ENCODE results near the gene SLC24A4.

The SLC24A4 gene

GRCh38 chr14:92481811-92482555 is 159.0 kb downstream of the SLC24A4 start:
- ChIA-PET CTCF (interaction anchor here (1.2 to 2.2 kb wide), 7 partner anchors 11 to 346 kb away, joined by 3 to 6 read pairs (median 4); no protein-coding TSS in a partner anchor), POLR2A (no interaction called here)
- H3K36me3 ChIP-seq (ENCODE audit: control insufficient read depth in 4 of 4, insufficient read depth in 4 of 4, low read length in 3 of 4): no peaks in the 10 kb centered on the region
- H3K4me3 ChIP-seq (ENCODE audit: control insufficient read depth in 1 of 7, extremely low read depth in 1 of 7, insufficient read depth in 4 of 7, low read depth in 2 of 7, low read length in 6 of 7): no peak overlapping the region
- WGBS (ENCODE audit: insufficient coverage): 90% methylated on average over 1 of the region's 1 CpG
- no peaks in the 10 kb centered on the region for H3K4me1 ChIP-seq (ENCODE audit: control extremely low read depth in 1 of 4, control insufficient read depth in 4 of 4, insufficient read depth in 4 of 4, low read length in 3 of 4)
- no peaks in the 10 kb centered on the region for H3K27me3 ChIP-seq (replicated peaks in 2 of 5; ENCODE audit: control insufficient read depth in 4 of 5, insufficient read depth in 5 of 5, low read length in 4 of 5)
- peaks cover 0 to 7% (median 0%) of the 10 kb centered on the region in 5 experiments for H3K9me3 ChIP-seq (ENCODE audit: control extremely low read depth in 1 of 5, control insufficient read depth in 4 of 5, insufficient read depth in 2 of 5, low read depth in 1 of 5, low read length in 4 of 5)
- no peak overlapping the region for H3K27ac ChIP-seq (ENCODE audit: insufficient read depth in 1 of 2, low read depth in 1 of 2, low read length in 2 of 2, poor library complexity in 1 of 2, severe bottlenecking in 2 of 2)
- no peak for DNase-seq

- H3K27me3 ChIP-seq (replicated peaks in 2 of 5; ENCODE audit: control insufficient read depth in 4 of 5, insufficient read depth in 5 of 5, low read length in 4 of 5): no peaks in the 10 kb centered on the region
- H3K27ac ChIP-seq (ENCODE audit: insufficient read depth in 1 of 2, low read depth in 1 of 2, low read length in 2 of 2, poor library complexity in 1 of 2, severe bottlenecking in 2 of 2): no peak overlapping the region
- no peak for DNase-seq
- peaks cover 0 to 7% (median 2%) of the 10 kb centered on the region in 4 experiments for H3K4me1 ChIP-seq (ENCODE audit: control extremely low read depth in 1 of 4, control insufficient read depth in 4 of 4, insufficient read depth in 4 of 4, low read length in 3 of 4)
- POLR2A ChIA-PET: no interaction called here
- H3K36me3 ChIP-seq (ENCODE audit: control insufficient read depth in 4 of 4, insufficient read depth in 4 of 4, low read length in 3 of 4): no peaks in the 10 kb centered on the region
- H3K9me3 ChIP-seq (ENCODE audit: control extremely low read depth in 1 of 5, control insufficient read depth in 4 of 5, insufficient read depth in 2 of 5, low read depth in 1 of 5, low read length in 4 of 5): peaks cover 0 to 7% (median 0%) of the 10 kb centered on the region in 5 experiments
- CTCF ChIA-PET: interaction anchor here (1.2 to 2.2 kb wide), 5 partner anchors 12 to 347 kb away, joined by 3 to 6 read pairs (median 6); no protein-coding TSS in a partner anchor
- 100% methylated on average over 3 of the region's 9 CpGs for WGBS (ENCODE audit: insufficient coverage)
- no peak overlapping the region for H3K4me3 ChIP-seq (ENCODE audit: control insufficient read depth in 1 of 7, extremely low read depth in 1 of 7, insufficient read depth in 4 of 7, low read depth in 2 of 7, low read length in 6 of 7)
Observed at GRCh38 chr14:92482621-92483319, 159.8 kb downstream of the SLC24A4 start.

GRCh38 chr14:92484132-92484823 is 161.3 kb downstream of the SLC24A4 start:
- Histone ChIP-seq H3K27ac (ENCODE audit: insufficient read depth in 1 of 2, low read depth in 1 of 2, low read length in 2 of 2, poor library complexity in 1 of 2, severe bottlenecking in 2 of 2) (no peak overlapping the region), H3K9me3 (ENCODE audit: control extremely low read depth in 1 of 5, control insufficient read depth in 4 of 5, insufficient read depth in 2 of 5, low read depth in 1 of 5, low read length in 4 of 5) (peaks cover 0 to 4% (median 0%) of the 10 kb centered on the region in 5 experiments), H3K36me3 (ENCODE audit: control insufficient read depth in 4 of 4, insufficient read depth in 4 of 4, low read length in 3 of 4) (no peaks in the 10 kb centered on the region), H3K27me3 (replicated peaks in 2 of 5; ENCODE audit: control insufficient read depth in 4 of 5, insufficient read depth in 5 of 5, low read length in 4 of 5) (no peaks in the 10 kb centered on the region), H3K4me1 (ENCODE audit: control extremely low read depth in 1 of 4, control insufficient read depth in 4 of 4, insufficient read depth in 4 of 4, low read length in 3 of 4) (peaks cover 0 to 18% (median 5%) of the 10 kb centered on the region in 4 experiments), H3K4me3 (ENCODE audit: control insufficient read depth in 1 of 7, extremely low read depth in 1 of 7, insufficient read depth in 4 of 7, low read depth in 2 of 7, low read length in 6 of 7) (no peak overlapping the region)
- DNase-seq: no peak
- CTCF ChIA-PET: interaction anchor here (1.0 kb wide), 1 partner anchor 198 kb away, joined by 3 read pairs; no protein-coding TSS in a partner anchor
- POLR2A ChIA-PET: no interaction called here
- 93% methylated on average over 5 of the region's 7 CpGs for WGBS (ENCODE audit: insufficient coverage)

- POLR2A ChIA-PET: interaction anchor here (0.5 kb wide), 1 partner anchor 931 kb away, joined by 3 read pairs; no protein-coding TSS in a partner anchor
- no peak for DNase-seq
- Histone ChIP-seq H3K36me3 (ENCODE audit: control insufficient read depth in 4 of 4, insufficient read depth in 4 of 4, low read length in 3 of 4) (no peaks in the 10 kb centered on the region), H3K27ac (ENCODE audit: insufficient read depth in 1 of 2, low read depth in 1 of 2, low read length in 2 of 2, poor library complexity in 1 of 2, severe bottlenecking in 2 of 2) (no peak overlapping the region), H3K4me1 (ENCODE audit: control extremely low read depth in 1 of 4, control insufficient read depth in 4 of 4, insufficient read depth in 4 of 4, low read length in 3 of 4) (peaks cover 0 to 24% (median 6%) of the 10 kb centered on the region in 4 experiments), H3K4me3 (ENCODE audit: control insufficient read depth in 1 of 7, extremely low read depth in 1 of 7, insufficient read depth in 4 of 7, low read depth in 2 of 7, low read length in 6 of 7) (no peak overlapping the region), H3K27me3 (replicated peaks in 2 of 5; ENCODE audit: control insufficient read depth in 4 of 5, insufficient read depth in 5 of 5, low read length in 4 of 5) (no peaks in the 10 kb centered on the region), H3K9me3 (ENCODE audit: control extremely low read depth in 1 of 5, control insufficient read depth in 4 of 5, insufficient read depth in 2 of 5, low read depth in 1 of 5, low read length in 4 of 5) (no peaks in the 10 kb centered on the region)
- CTCF ChIA-PET: no interaction called here
- WGBS (ENCODE audit: insufficient coverage): no CpG with 5 or more reads among the region's 4 CpGs
Observed at GRCh38 chr14:92486881-92487280, 163.9 kb downstream of the SLC24A4 start.

- DNase-seq: no peak
- ChIA-PET POLR2A (interaction anchor here (0.5 kb wide), 1 partner anchor 932 kb away, joined by 3 read pairs; no protein-coding TSS in a partner anchor), CTCF (no interaction called here)
- H3K27me3 ChIP-seq (replicated peaks in 2 of 5; ENCODE audit: control insufficient read depth in 4 of 5, insufficient read depth in 5 of 5, low read length in 4 of 5): no peaks in the 10 kb centered on the region
- no peaks in the 10 kb centered on the region for H3K36me3 ChIP-seq (ENCODE audit: control insufficient read depth in 4 of 4, insufficient read depth in 4 of 4, low read length in 3 of 4)
- no peak overlapping the region for H3K4me3 ChIP-seq (ENCODE audit: control insufficient read depth in 1 of 7, extremely low read depth in 1 of 7, insufficient read depth in 4 of 7, low read depth in 2 of 7, low read length in 6 of 7)
- WGBS (ENCODE audit: insufficient coverage): 68% methylated on average over 8 of the region's 10 CpGs
- H3K9me3 ChIP-seq (ENCODE audit: control extremely low read depth in 1 of 5, control insufficient read depth in 4 of 5, insufficient read depth in 2 of 5, low read depth in 1 of 5, low read length in 4 of 5): no peaks in the 10 kb centered on the region
- H3K4me1 ChIP-seq (ENCODE audit: control extremely low read depth in 1 of 4, control insufficient read depth in 4 of 4, insufficient read depth in 4 of 4, low read length in 3 of 4): peaks cover 0 to 29% (median 8%) of the 10 kb centered on the region in 4 experiments
- H3K27ac ChIP-seq (ENCODE audit: insufficient read depth in 1 of 2, low read depth in 1 of 2, low read length in 2 of 2, poor library complexity in 1 of 2, severe bottlenecking in 2 of 2): no peak overlapping the region
Observed at GRCh38 chr14:92487513-92488133, 164.7 kb downstream of the SLC24A4 start.

DNA sequence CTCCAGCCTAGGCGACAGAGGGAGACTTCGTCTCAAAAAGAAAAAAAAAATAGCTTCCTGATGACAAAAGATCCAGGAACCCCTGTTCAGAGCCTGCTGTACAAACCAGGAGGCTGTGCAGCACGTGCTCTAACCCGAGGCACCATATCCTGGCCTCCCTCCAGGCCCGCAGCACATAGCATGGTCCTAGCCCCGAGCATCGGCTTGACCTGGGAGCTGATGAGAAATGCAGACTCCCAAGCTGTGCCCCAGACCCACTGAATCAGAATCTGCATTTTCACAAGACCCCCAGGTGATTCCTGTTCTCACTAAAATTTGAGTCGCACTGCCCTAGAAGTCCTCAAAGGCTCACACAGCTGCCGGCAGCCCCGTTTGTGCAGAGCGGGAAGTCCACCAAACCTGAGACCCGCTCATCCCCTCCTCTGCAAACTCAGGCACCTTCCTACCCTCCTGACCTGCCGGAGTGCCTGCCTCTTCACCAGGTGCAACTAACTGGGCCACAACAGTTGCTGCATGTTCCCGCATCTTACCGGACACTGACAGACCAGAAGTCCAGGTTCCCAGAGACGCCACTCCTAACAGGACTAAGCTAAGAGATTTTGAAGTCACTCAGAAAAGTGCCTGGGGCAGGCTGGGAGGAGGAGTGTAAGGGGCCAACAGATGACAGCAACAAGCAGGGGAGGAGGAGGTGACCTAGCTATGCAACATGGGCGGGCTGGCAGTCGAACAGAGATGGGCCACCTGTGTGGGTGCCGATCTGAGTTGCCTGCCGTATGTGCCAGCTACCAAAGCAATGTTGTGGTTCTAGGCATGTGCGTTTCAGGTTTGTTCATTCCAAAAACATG is 166.7 kb downstream of the SLC24A4 start:
- WGBS (ENCODE audit: insufficient coverage): 94% methylated on average over 19 of the region's 21 CpGs
- H3K27ac ChIP-seq (ENCODE audit: insufficient read depth in 1 of 2, low read depth in 1 of 2, low read length in 2 of 2, poor library complexity in 1 of 2, severe bottlenecking in 2 of 2): no peak overlapping the region
- H3K4me3 ChIP-seq (ENCODE audit: control insufficient read depth in 1 of 7, extremely low read depth in 1 of 7, insufficient read depth in 4 of 7, low read depth in 2 of 7, low read length in 6 of 7): no peak overlapping the region
- no peaks in the 10 kb centered on the region for H3K9me3 ChIP-seq (ENCODE audit: control extremely low read depth in 1 of 5, control insufficient read depth in 4 of 5, insufficient read depth in 2 of 5, low read depth in 1 of 5, low read length in 4 of 5)
- no peaks in the 10 kb centered on the region for H3K36me3 ChIP-seq (ENCODE audit: control insufficient read depth in 4 of 4, insufficient read depth in 4 of 4, low read length in 3 of 4)
- POLR2A ChIA-PET: no interaction called here
- H3K4me1 ChIP-seq (ENCODE audit: control extremely low read depth in 1 of 4, control insufficient read depth in 4 of 4, insufficient read depth in 4 of 4, low read length in 3 of 4): peaks cover 0 to 39% (median 8%) of the 10 kb centered on the region in 4 experiments
- no peak for DNase-seq
- no peaks in the 10 kb centered on the region for H3K27me3 ChIP-seq (replicated peaks in 2 of 5; ENCODE audit: control insufficient read depth in 4 of 5, insufficient read depth in 5 of 5, low read length in 4 of 5)
- CTCF ChIA-PET: interaction anchor here (1.1 kb wide), 1 partner anchor 9 kb away, joined by 3 read pairs; no protein-coding TSS in a partner anchor
